GM12872 (cell line): ENCODE results near the gene SORCS1.

Experiments used
- TF ChIP-seq, protein P1 (sequence below): IDR thresholded peaks from 3 replicates; pipeline ENCODE4 v1.5.1; 2011; ENCODE audit warnings: low read depth, mild to moderate bottlenecking, low read length, moderate library complexity; ENCODE audit not compliant: insufficient read depth

The SORCS1 gene

DNA sequence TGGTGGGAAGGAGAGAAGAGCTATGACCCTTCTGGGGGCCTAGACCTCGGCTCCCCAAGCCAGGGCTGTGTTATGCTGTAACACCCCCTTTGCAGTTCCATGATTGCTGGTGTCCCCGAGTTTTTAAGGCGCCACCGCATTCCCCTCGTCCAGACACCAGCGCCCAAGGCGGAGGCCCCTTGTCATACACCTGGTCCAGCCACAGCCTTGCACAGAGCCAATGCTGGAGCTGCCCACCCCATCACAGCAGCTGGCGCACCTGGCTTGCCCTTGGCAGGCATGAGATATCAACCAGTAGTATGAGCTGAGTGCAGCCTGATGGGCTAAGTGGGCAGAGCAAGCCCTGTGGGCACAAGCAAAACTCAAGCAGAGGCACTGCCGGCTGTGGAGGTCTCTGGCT is 209.4 kb downstream of the SORCS1 start:
- TF ChIP-seq, protein P1, sequence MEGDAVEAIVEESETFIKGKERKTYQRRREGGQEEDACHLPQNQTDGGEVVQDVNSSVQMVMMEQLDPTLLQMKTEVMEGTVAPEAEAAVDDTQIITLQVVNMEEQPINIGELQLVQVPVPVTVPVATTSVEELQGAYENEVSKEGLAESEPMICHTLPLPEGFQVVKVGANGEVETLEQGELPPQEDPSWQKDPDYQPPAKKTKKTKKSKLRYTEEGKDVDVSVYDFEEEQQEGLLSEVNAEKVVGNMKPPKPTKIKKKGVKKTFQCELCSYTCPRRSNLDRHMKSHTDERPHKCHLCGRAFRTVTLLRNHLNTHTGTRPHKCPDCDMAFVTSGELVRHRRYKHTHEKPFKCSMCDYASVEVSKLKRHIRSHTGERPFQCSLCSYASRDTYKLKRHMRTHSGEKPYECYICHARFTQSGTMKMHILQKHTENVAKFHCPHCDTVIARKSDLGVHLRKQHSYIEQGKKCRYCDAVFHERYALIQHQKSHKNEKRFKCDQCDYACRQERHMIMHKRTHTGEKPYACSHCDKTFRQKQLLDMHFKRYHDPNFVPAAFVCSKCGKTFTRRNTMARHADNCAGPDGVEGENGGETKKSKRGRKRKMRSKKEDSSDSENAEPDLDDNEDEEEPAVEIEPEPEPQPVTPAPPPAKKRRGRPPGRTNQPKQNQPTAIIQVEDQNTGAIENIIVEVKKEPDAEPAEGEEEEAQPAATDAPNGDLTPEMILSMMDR, result no peak

DNA sequence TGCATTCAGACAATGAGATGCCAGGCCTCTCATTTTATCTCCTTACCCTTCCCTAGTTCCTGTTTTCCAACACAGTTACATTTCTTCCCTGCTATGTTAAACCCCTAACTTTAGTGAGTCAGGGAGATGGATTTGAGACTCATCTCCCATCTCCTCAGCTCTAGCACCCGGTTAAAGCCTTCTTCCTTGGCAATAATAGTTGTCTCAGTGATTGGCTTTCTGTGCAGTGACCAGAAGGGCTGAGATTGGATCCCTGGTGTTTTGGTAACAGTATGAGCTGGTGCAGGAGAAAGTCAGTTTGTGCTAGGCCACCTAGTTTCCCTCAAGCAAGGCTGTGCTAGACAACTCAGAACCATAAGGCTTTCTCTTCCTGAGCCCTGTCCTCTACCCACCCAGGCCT is 212.5 kb downstream of the SORCS1 start:
- TF ChIP-seq, protein P1, result no peak

DNA sequence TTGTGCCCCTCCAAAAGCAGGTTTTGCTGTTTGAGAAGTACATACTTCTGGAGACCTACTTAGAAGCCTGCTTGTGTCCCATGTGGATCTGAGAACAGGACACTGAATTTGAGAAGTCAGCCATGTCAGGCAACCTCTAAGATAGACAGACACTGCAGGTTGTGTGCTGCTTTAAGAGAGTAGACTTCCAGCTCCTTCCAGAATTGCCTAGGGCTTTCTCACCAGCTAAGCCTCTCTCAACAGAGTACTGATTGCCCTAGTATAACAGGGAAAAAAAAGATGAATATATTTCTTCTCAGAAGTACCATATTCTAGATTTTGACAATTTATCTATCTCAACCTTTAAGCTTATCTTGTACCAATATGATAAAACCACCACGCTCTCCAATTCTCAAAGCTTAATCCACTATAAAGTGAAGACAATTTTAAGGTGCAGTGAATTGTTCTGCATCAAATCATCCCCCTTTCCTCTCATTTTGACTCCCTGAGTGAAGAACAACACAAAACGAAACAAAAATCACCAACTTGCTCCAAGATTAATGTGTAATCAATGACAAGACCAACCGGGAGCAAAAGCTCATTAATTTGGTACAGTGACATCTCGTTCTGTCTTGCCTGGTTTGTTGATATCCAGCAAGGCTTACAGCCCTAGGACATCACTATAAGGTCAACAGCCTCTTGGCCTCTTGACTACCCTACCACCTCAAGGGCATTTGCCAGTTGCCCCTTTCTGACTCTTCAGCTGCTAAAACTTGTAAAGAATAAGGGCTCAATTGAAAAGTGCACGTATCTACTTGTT is 214.6 kb downstream of the SORCS1 start:
- TF ChIP-seq, protein P1, result no peak

DNA sequence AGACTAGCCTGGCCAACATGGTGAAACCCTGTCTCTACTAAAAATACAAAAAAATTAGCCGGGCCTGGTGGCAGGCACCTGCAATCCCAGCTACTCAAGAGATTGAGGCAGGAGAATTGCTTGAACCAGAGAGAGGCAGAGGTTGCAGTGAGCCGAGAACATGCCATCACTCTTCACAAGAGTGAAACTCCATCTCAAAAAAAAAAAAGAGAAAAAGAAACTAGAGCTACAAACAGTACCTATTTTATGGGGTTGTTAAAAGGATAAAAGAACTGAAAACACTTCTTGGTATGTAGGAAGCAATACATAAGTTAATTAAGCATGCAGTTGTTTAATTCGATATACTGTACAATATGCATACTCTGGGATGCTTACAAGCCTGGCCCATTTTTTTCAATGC is 216.9 kb downstream of the SORCS1 start:
- TF ChIP-seq, protein P1, result no peak

DNA sequence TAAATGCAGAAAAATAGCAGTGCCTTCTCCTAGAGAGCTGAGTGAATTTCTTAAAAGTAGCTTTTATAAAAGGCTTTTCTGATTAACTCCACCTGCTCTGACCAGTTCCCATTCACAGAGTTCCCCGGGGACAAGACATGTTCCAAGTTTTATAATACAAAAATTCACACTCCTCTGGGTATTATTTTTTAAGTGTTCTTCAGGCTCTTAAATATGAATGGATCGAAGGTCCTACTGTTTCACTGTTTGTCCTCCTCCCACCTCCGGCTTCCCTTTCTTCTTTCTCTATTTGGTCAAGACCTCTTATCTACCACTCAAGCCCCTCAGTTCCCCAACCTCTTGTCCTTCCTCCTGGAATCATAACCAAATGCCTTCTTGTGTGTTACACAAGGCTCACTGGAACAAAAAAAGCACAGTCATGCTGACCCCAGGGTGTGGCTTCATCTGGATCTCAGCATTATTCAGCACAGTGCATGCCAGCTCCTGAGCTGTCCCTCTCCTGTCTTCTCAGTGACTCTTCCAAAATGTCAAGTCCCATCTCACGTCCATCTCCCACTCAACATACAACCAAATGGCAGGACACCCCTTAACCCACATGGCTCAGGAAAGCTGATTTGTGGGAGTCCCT is 222.4 kb downstream of the SORCS1 start:
- TF ChIP-seq, protein P1, result no peak

DNA sequence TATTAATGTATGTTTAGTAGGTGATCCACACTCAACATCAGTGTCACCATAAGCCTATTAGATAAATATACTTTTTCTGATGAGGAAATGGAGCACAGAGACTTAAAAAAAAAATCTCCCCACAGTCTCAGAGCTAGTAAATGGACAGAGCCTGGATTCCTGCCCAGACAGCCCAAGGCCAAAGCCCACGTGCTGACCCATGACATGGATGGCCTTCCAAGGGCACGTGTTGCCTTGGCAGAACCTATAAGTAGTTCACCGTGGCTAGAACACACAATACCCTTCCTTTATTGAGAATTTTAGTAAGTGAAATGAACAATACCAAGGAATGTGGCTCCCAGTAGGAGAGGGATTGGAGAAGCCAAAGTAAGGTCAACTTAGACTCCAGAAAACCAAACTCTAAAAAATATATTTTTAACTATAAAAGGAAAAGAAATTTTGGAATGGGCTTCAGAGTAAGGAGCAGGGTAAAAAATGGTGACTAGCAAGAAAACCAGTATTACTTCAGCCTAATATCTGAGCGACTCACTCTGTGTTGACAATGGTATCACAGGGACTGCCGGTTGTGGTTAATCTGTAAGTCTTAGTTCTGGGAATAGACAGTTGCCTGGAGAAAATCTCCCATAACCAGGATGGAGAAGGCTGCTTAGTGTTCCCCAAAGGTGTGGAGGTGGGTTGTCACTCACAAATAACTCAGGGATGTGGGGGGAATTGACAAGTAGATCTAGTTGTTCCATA is 223.0 kb downstream of the SORCS1 start:
- TF ChIP-seq, protein P1, result no peak

DNA sequence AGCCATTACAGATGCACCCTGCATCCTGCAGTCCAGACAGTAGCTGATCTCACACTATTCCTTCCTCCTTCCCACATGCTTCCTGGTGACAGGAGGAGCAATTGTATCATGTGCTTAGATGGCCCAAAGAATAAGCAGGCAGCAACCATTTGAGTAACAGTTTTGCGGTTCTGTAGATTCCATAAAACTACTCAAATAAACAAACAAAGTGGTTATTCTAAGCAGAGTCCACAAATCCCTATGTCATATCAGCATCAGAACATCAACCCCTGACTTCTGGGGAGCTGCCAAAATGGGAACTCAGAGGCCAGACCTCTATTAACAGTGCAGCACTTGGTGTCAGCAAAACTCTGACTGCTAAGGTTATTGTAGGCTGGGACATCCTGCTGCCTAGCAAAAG is 226.0 kb downstream of the SORCS1 start:
- TF ChIP-seq, protein P1, result no peak
